H1 (cell line): ENCODE results near the gene KRTDAP. TPM values are rescaled to one million over a fixed set of nuclear protein-coding genes. Genes with fewer than 3 reads are reported as not detected.

ENCODE experiments used
- CTCF ChIA-PET: fragments of 300-600 bp; sonication (Branson Sonifier 250); formaldehyde crosslinking; loops from one replicate; lab custom pipeline; 2021; ENCODE audit not compliant: partially characterized antibody; lab: Charles Lee
- POLR2A ChIA-PET: fragments of 300-600 bp; sonication (Branson Sonifier 250); formaldehyde crosslinking; loops from one replicate; lab custom pipeline; 2021; ENCODE audit warnings: inconsistent platforms; ENCODE audit not compliant: partially characterized antibody; lab: Charles Lee
- DNase-seq, 2 experiments: peaks; one replicate each; pipeline versions ENCODE4 v3.0.0 to v3.0.0-alpha.2; 2010 to 2022; ENCODE audit warnings: low spot score in 2 of 2, low read depth in 1 of 2, mixed read lengths in 1 of 2
- FAIRE-seq: peaks from 2 replicates; lab custom pipeline; 2011; peaks lifted over from hg19 to GRCh38; lab: Jason Lieb, UNC
- H2AFZ ChIP-seq: 2 replicates; pipeline ENCODE4 v1.8.1; 2012; ENCODE audit warnings: low read length, inconsistent platforms
- H2AK5ac ChIP-seq: 2 replicates; pipeline ENCODE4 v1.6.1; 2013; ENCODE audit warnings: low read depth, low read length
- H2BK120ac ChIP-seq: replicated peaks from 2 replicates; pipeline ENCODE3; 2013; ENCODE audit warnings: low read depth, low read length, inconsistent platforms
- H2BK12ac ChIP-seq: 2 replicates; pipeline ENCODE4 v1.6.1; 2013; ENCODE audit warnings: low read depth, low read length
- H2BK15ac ChIP-seq: 2 replicates; pipeline ENCODE4 v1.6.1; 2013; ENCODE audit warnings: low read length
- H2BK20ac ChIP-seq: 2 replicates; pipeline ENCODE4 v1.6.1; 2013; ENCODE audit warnings: low read length
- H2BK5ac ChIP-seq: 2 replicates; pipeline ENCODE4 v1.6.1; 2013; ENCODE audit warnings: low read depth, low read length
- H3K14ac ChIP-seq: 2 replicates; pipeline ENCODE4 v1.6.1; 2013; ENCODE audit warnings: inconsistent platforms; ENCODE audit not compliant: insufficient read length
- H3K18ac ChIP-seq: 2 replicates; pipeline ENCODE4 v1.6.1; 2013; ENCODE audit warnings: low read length; ENCODE audit errors: extremely low read depth
- H3K23ac ChIP-seq: 2 replicates; pipeline ENCODE4 v1.6.1; 2013; ENCODE audit warnings: inconsistent platforms; ENCODE audit not compliant: insufficient read length
- H3K23me2 ChIP-seq: 2 replicates; pipeline ENCODE4 v1.6.1; 2013; ENCODE audit warnings: low read depth, low read length
- H3K27ac ChIP-seq: 2 replicates; pipeline ENCODE4 v1.6.1; 2011; ENCODE audit warnings: low read depth, low read length, inconsistent platforms
- H3K27me3 ChIP-seq, 4 experiments: replicated peaks in 1 of 4; 1 replicate in 1 of 4; 2 replicates in 3 of 4; pipeline versions ENCODE4 v1.6.1 to v1.8.1; 2011 to 2013; ENCODE audit warnings: low read length in 3 of 4, mild to moderate bottlenecking in 3 of 4, inconsistent platforms in 2 of 4, mixed read lengths in 2 of 4, moderate library complexity in 1 of 4; ENCODE audit not compliant: control insufficient read depth in 3 of 4, insufficient read depth in 3 of 4; ENCODE audit errors: extremely low read depth in 1 of 4
- H3K36me3 ChIP-seq, 4 experiments: 2 replicates each; pipeline versions ENCODE4 v1.6.1 to v1.8.1; 2011 to 2013; ENCODE audit warnings: mild to moderate bottlenecking in 4 of 4, low read length in 3 of 4, moderate library complexity in 2 of 4, control low read depth in 1 of 4, inconsistent platforms in 1 of 4; ENCODE audit not compliant: insufficient read depth in 4 of 4, control insufficient read depth in 2 of 4
- H3K4ac ChIP-seq: replicated peaks from 2 replicates; pipeline ENCODE3; 2013; ENCODE audit warnings: low read length, low read depth, mixed read lengths, inconsistent platforms; ENCODE audit not compliant: insufficient read length
- H3K4me1 ChIP-seq, 4 experiments: replicated peaks in 1 of 4; 1 replicate in 1 of 4; 2 replicates in 3 of 4; pipeline versions ENCODE4 v1.6.1 to v1.8.1; 2011 to 2013; ENCODE audit warnings: low read length in 3 of 4, inconsistent platforms in 2 of 4, mixed read lengths in 1 of 4; ENCODE audit not compliant: insufficient read depth in 4 of 4, control insufficient read depth in 3 of 4
- H3K4me2 ChIP-seq, 2 experiments: 2 replicates each; pipeline versions ENCODE4 v1.6.1 to v1.8.1; 2011 to 2013; ENCODE audit warnings: low read depth in 2 of 2, low read length in 2 of 2, control low read depth in 1 of 2, inconsistent platforms in 1 of 2, mild to moderate bottlenecking in 1 of 2; ENCODE audit not compliant: insufficient read depth in 1 of 2
- H3K4me3 ChIP-seq, 4 experiments: fragments of 200-600, 300-600 bp in 1 of 4; sonication (generic), shearing (Covaris generic), sonication (Bioruptor Twin) in 1 of 4; 2 replicates each; pipeline versions ENCODE4 v1.5.1 to v1.8.1; 2011 to 2016; ENCODE audit warnings: low read length in 4 of 4, low read depth in 3 of 4, control low read depth in 2 of 4, inconsistent platforms in 2 of 4, mild to moderate bottlenecking in 2 of 4, mixed read lengths in 1 of 4, moderate library complexity in 1 of 4; ENCODE audit not compliant: insufficient read depth in 2 of 4; ENCODE audit errors: extremely low read depth in 1 of 4
- H3K56ac ChIP-seq: replicated peaks from 2 replicates; pipeline ENCODE3; 2013; ENCODE audit warnings: low read depth, mild to moderate bottlenecking, mixed read lengths, low read length, inconsistent platforms; ENCODE audit not compliant: insufficient read length
- H3K79me1 ChIP-seq: 2 replicates; pipeline ENCODE4 v1.6.1; 2013; ENCODE audit warnings: low read depth, low read length, control low read depth
- H3K79me2 ChIP-seq, 2 experiments: 2 replicates each; pipeline versions ENCODE4 v1.6.1 to v1.8.1; 2012 to 2013; ENCODE audit warnings: low read length in 2 of 2, mild to moderate bottlenecking in 2 of 2, inconsistent platforms in 1 of 2; ENCODE audit not compliant: insufficient read depth in 2 of 2, control insufficient read depth in 1 of 2
- H3K9ac ChIP-seq, 4 experiments: replicated peaks in 1 of 4; 1 replicate in 1 of 4; 2 replicates in 3 of 4; pipeline versions ENCODE4 v1.6.1 to v1.8.1; 2011 to 2013; ENCODE audit warnings: low read depth in 3 of 4, low read length in 3 of 4, control low read depth in 2 of 4, mild to moderate bottlenecking in 2 of 4, moderate library complexity in 2 of 4, inconsistent platforms in 1 of 4; ENCODE audit errors: extremely low read depth in 1 of 4
- H3K9me3 ChIP-seq, 2 experiments: 2 replicates each; pipeline versions ENCODE4 v1.6.1 to v1.8.1; 2012 to 2013; ENCODE audit warnings: mild to moderate bottlenecking in 2 of 2, moderate library complexity in 2 of 2, control low read depth in 1 of 2, inconsistent platforms in 1 of 2, low read depth in 1 of 2, low read length in 1 of 2, mixed read lengths in 1 of 2; ENCODE audit not compliant: insufficient read depth in 2 of 2
- H4K20me1 ChIP-seq, 2 experiments: replicated peaks in 1 of 2; 2 replicates each; pipeline versions ENCODE3 to v1.8.1; 2011 to 2013; ENCODE audit warnings: inconsistent platforms in 2 of 2, low read length in 2 of 2, mild to moderate bottlenecking in 1 of 2; ENCODE audit not compliant: insufficient read depth in 2 of 2, control insufficient read depth in 1 of 2
- H4K5ac ChIP-seq: 2 replicates; pipeline ENCODE4 v1.6.1; 2013; ENCODE audit warnings: low read length, low read depth, mixed read lengths, inconsistent platforms; ENCODE audit not compliant: insufficient read length
- H4K8ac ChIP-seq: 2 replicates; pipeline ENCODE4 v1.8.0; 2013; ENCODE audit warnings: mild to moderate bottlenecking, moderate library complexity, low read length, inconsistent platforms; ENCODE audit not compliant: insufficient read depth; ENCODE audit errors: extremely low read depth
- H4K91ac ChIP-seq: replicated peaks from 2 replicates; pipeline ENCODE3; 2013; ENCODE audit warnings: low read length, mixed read lengths, inconsistent platforms; ENCODE audit not compliant: insufficient read length
- POU5F1 ChIP-seq: IDR thresholded peaks from 2 replicates; pipeline ENCODE4 v1.6.1; 2011; ENCODE audit warnings: low read depth, mild to moderate bottlenecking, low read length, moderate library complexity
- SIN3A ChIP-seq, 2 experiments: IDR thresholded peaks in 1 of 2; conservative IDR thresholded peaks in 1 of 2; 2 replicates each; pipeline ENCODE4 v1.6.1; 2011 to 2012; ENCODE audit warnings: low read length in 2 of 2, improper control_type of control experiment in 1 of 2, low read depth in 1 of 2, mild to moderate bottlenecking in 1 of 2
- WGBS, 2 experiments: shearing (Covaris generic) in 1 of 2; methylation state at CpG; one replicate each; pipeline versions ENCODE4 v1.1.6 to v1.1.7; 2013 to 2015; ENCODE audit warnings: low lambda C conversion rate in 2 of 2, mixed read lengths in 2 of 2, inconsistent platforms in 1 of 2, low coverage in 1 of 2, missing lambda C conversion rate in 1 of 2; ENCODE audit not compliant: insufficient replicate concordance in 2 of 2, insufficient coverage in 1 of 2, insufficient read length in 1 of 2; ENCODE audit errors: extremely low coverage in 1 of 2, missing lambda C conversion rate in 1 of 2; 5-methylcytosine and 5-hydroxymethylcytosine counted together
- polyA plus RNA-seq, 7 experiments: library from polyadenylated mRNA; depleted of rRNA in 3 of 7; stranded (reverse) in 5 of 7; unstranded in 2 of 7; fragments of >200 nt in 5 of 7; fragments of 200-250 nt in 2 of 7; gene quantifications; 1 replicate in 5 of 7; 2 replicates in 1 of 7; 4 replicates in 1 of 7; pipeline versions ENCODE4 v1.2.1 to v1.2.3, GENCODE V29; 2011 to 2013; ENCODE audit warnings: missing spikeins in 2 of 7, mixed read lengths in 2 of 7
- total RNA-seq: library from RNA; stranded (reverse); fragmentation: NEBNext Ultra II Directional; extraction: Animal tissue kit (Norgen Biotek cat#: 25700); gene quantifications from 2 replicates; pipeline ENCODE4 v1.2.1, GENCODE V29; 2021

The KRTDAP gene
- total and polyA plus RNA-seq, 2 of the 8 experiments (the other 6 are each of a cell fraction or from before 2014, with no cell fraction given), result 0.69 to 0.88 TPM

DNA sequence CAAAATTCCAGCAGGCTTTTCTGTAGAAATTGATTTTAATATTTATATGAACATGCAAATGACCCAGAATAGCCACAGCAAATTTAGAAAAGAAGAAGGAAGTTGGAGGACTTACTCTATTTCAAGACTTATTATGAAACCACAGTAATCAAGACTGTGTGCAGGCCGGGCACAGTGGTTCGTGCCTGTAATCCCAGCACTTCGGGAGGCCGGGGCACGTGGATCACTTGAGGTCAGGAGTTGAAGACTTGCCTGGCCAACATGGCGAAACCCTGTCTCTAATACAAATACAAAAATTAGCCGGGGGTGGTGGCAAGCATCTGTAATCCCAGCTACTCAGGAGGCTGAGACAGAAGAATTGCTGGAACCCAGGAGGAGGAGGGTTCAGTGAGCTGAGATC lies 48.2 kb downstream of the KRTDAP start:
- Histone ChIP-seq H2BK20ac (no peak overlapping the region), H4K91ac (no peak overlapping the region), H2BK5ac (no peak overlapping the region), H3K27ac (no peak overlapping the region), H3K23ac (no peak overlapping the region), H3K36me3 (no peaks in the 10 kb centered on the region), H2BK15ac (no peak overlapping the region), H3K9me3 (no peaks in the 10 kb centered on the region), H3K79me2 (no peaks in the 10 kb centered on the region), H3K27me3 (peaks cover 0 to 2% (median 0%) of the 10 kb centered on the region in 4 experiments; a peak in 3 of 7 replicates), H2BK12ac (no peak overlapping the region), H4K5ac (no peak overlapping the region), H3K23me2 (no peaks in the 10 kb centered on the region), H2AFZ (no peak overlapping the region), H3K4me3 (no peak overlapping the region), H3K4ac (no peak overlapping the region), H3K4me1 (peaks cover 0 to under 1% (median 0%) of the 10 kb centered on the region in 4 experiments; a peak in 1 of 7 replicates), H3K14ac (no peak overlapping the region), H2AK5ac (no peak overlapping the region), H2BK120ac (no peak overlapping the region), H4K8ac (no peak overlapping the region), H3K79me1 (no peaks in the 10 kb centered on the region), H4K20me1 (no peaks in the 10 kb centered on the region), H3K56ac (no peak overlapping the region), H3K18ac (no peak overlapping the region), H3K4me2 (no peak overlapping the region), H3K9ac (no peak overlapping the region)
- FAIRE-seq, result no peak
- WGBS, 2 experiments, result 82% methylated on average over 7 of the region's 7 CpGs; no CpG with 5 or more reads in 1 of the 2 experiments
- CTCF ChIA-PET, result interaction anchor here (0.7 kb wide), 1 partner anchor 49 kb away, joined by 3 read pairs; no protein-coding TSS in a partner anchor
- DNase-seq, result no peak
- POLR2A ChIA-PET, result no interaction called here
- TF ChIP-seq POU5F1 (no peak), SIN3A (conservative IDR thresholded peaks at IDR 0.05 in 1 of 2, IDR thresholded peaks at IDR 0.05 in 1 of 2; ENCODE audit: low read depth in 1 of 2, low read length in 2 of 2) (no peak)
